ENCODE measurements around the gene METAP1. TPM values are rescaled to one million over a fixed set of nuclear protein-coding genes. Genes with fewer than 3 reads are reported as not detected.

Gene METAP1
- total RNA-seq, 1 experiment from 2014 or later = 112 TPM

DNA sequence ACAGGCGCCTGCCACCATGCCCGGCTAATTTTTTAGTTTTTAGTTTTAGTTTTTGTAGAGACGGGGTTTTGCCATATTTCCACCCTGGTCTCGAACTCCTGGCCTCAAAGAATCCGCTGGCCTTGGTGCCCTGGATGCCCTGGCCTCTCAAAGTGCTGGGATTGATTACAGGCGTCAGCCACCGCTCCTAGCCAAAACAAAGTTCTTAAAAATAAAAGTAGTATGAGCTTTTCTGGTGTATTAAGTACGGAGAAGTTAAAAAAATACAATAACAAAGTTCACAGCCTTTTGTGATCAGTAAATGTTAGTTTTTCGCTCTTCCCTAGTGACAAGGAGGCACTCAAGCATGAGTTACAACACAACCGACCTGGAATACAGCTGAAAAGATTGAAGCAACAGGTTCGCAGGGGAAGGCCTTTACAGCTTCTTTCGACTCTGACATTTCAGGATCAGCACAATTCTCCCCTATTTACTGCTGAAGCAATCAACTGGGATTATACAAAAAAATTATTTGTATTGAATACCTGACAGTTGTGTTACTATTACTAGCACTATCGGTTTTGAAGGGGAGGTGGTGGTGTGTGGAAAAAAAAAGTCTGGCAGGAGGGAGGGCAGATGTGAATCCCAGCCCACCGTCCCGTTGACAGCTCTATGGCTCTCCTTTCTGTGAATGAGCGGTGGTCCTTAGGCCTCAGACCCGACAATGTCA lies 893 bp upstream of the METAP1 start:
- Histone ChIP-seq H3K4me1 (ENCODE audit: control insufficient read depth in 1 of 2, insufficient read depth in 2 of 2, low read length in 2 of 2) (peaks cover 12 to 26% of the 10 kb centered on the region in 2 experiments), H3K4me3 (replicated peaks in 1 of 2; ENCODE audit: low read depth in 1 of 2, low read length in 2 of 2) (peak overlapping the region; percentile 43 to 59), H3K79me2 (ENCODE audit: insufficient read depth, low read length) (peaks cover 38% of the 10 kb centered on the region), H3K4me2 (ENCODE audit: low read length) (peak overlapping the region; percentile 78), H2AFZ (ENCODE audit: low read depth, low read length, poor library complexity, severe bottlenecking) (peak overlapping the region; percentile 57), H3K9me3 (ENCODE audit: control insufficient read depth in 1 of 2, insufficient read depth in 1 of 2, low read depth in 1 of 2, low read length in 2 of 2) (no peaks in the 10 kb centered on the region), H3K36me3 (ENCODE audit: control insufficient read depth in 1 of 2, insufficient read depth in 2 of 2, low read length in 2 of 2) (no peaks in the 10 kb centered on the region), H3K9me2 (ENCODE audit: insufficient read depth) (no peaks in the 10 kb centered on the region), H3K27ac (ENCODE audit: low read depth, low read length) (peak overlapping the region; percentile 45), H3K9ac (ENCODE audit: low read length) (peak overlapping the region; percentile 57), H4K20me1 (ENCODE audit: insufficient read depth) (peaks cover 4% of the 10 kb centered on the region; the same call in 1 of the 2 replicates), H3K27me3 (ENCODE audit: insufficient read depth, low read length) (no peaks in the 10 kb centered on the region)
- TF ChIP-seq, protein P1, sequence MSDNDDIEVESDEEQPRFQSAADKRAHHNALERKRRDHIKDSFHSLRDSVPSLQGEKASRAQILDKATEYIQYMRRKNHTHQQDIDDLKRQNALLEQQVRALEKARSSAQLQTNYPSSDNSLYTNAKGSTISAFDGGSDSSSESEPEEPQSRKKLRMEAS (IDR thresholded peaks at IDR 0.05) = no peak
- no peak for TF ChIP-seq FOSL1 (IDR thresholded peaks at IDR 0.05; ENCODE audit: low read depth)
- TF ChIP-seq CBX3 (IDR thresholded peaks at IDR 0.05; ENCODE audit: low read depth) = no peak
- TF ChIP-seq RAD21 (IDR thresholded peaks at IDR 0.05; ENCODE audit: low read depth) = no peak
- no peak for TF ChIP-seq SRF (IDR thresholded peaks at IDR 0.05; ENCODE audit: low read depth)
- no peak for TF ChIP-seq SIN3A (IDR thresholded peaks at IDR 0.05; ENCODE audit: low read depth)
- TF ChIP-seq, protein P2, sequence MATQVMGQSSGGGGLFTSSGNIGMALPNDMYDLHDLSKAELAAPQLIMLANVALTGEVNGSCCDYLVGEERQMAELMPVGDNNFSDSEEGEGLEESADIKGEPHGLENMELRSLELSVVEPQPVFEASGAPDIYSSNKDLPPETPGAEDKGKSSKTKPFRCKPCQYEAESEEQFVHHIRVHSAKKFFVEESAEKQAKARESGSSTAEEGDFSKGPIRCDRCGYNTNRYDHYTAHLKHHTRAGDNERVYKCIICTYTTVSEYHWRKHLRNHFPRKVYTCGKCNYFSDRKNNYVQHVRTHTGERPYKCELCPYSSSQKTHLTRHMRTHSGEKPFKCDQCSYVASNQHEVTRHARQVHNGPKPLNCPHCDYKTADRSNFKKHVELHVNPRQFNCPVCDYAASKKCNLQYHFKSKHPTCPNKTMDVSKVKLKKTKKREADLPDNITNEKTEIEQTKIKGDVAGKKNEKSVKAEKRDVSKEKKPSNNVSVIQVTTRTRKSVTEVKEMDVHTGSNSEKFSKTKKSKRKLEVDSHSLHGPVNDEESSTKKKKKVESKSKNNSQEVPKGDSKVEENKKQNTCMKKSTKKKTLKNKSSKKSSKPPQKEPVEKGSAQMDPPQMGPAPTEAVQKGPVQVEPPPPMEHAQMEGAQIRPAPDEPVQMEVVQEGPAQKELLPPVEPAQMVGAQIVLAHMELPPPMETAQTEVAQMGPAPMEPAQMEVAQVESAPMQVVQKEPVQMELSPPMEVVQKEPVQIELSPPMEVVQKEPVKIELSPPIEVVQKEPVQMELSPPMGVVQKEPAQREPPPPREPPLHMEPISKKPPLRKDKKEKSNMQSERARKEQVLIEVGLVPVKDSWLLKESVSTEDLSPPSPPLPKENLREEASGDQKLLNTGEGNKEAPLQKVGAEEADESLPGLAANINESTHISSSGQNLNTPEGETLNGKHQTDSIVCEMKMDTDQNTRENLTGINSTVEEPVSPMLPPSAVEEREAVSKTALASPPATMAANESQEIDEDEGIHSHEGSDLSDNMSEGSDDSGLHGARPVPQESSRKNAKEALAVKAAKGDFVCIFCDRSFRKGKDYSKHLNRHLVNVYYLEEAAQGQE (IDR thresholded peaks at IDR 0.05; ENCODE audit: low read depth) = no peak
- TF ChIP-seq SP1 (IDR thresholded peaks at IDR 0.05; ENCODE audit: low read depth) = no peak
- TF ChIP-seq, protein P3, sequence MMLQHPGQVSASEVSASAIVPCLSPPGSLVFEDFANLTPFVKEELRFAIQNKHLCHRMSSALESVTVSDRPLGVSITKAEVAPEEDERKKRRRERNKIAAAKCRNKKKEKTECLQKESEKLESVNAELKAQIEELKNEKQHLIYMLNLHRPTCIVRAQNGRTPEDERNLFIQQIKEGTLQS (IDR thresholded peaks at IDR 0.05) = no peak
- TF ChIP-seq EGR1 (IDR thresholded peaks at IDR 0.05; ENCODE audit: low read depth) = no peak
- TF ChIP-seq, protein P4, sequence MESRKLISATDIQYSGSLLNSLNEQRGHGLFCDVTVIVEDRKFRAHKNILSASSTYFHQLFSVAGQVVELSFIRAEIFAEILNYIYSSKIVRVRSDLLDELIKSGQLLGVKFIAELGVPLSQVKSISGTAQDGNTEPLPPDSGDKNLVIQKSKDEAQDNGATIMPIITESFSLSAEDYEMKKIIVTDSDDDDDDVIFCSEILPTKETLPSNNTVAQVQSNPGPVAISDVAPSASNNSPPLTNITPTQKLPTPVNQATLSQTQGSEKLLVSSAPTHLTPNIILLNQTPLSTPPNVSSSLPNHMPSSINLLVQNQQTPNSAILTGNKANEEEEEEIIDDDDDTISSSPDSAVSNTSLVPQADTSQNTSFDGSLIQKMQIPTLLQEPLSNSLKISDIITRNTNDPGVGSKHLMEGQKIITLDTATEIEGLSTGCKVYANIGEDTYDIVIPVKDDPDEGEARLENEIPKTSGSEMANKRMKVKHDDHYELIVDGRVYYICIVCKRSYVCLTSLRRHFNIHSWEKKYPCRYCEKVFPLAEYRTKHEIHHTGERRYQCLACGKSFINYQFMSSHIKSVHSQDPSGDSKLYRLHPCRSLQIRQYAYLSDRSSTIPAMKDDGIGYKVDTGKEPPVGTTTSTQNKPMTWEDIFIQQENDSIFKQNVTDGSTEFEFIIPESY (IDR thresholded peaks at IDR 0.05; ENCODE audit: extremely low read depth, insufficient replicate concordance, low read length) = no peak
- no peak for TF ChIP-seq YY1 (IDR thresholded peaks at IDR 0.05; ENCODE audit: extremely low read depth, insufficient replicate concordance, low read depth, low read length)
- TF ChIP-seq POLR2AphosphoS5 (IDR thresholded peaks at IDR 0.05; ENCODE audit: low read depth, low read length) = no peak
- TF ChIP-seq TCF7L2 (IDR thresholded peaks at IDR 0.05; ENCODE audit: borderline replicate concordance, extremely low read depth, insufficient read depth, insufficient read length) = no peak
- intact Hi-C loops (cut with micrococcal nuclease) = loop anchor here (1.0 to 5.0 kb wide), 2 partner anchors 63 to 65 kb away; partner anchors contain the start of gene EIF4E
- ATAC-seq (no peak), DNase-seq (ENCODE audit: low read depth, low spot score) (no peak)
- ChIA-PET CTCF (interaction anchor here (0.7 to 2.4 kb wide), 14 partner anchors 8 to 470 kb away, joined by 3 to 25 read pairs (median 4); partner anchors contain the start of gene EIF4E), RAD21 (ENCODE audit: low non-redundant PET in 1 of 2, low total read pairs in 2 of 2, uncharacterized antibody in 2 of 2, unreplicated experiment in 2 of 2) (interaction anchor here (0.5 to 1.1 kb wide), 4 partner anchors 54 to 66 kb away, joined by 3 to 7 read pairs (median 4); no protein-coding TSS in a partner anchor), POLR2A (interaction anchor here (0.6 to 2.0 kb wide), 7 partner anchors 8 to 569 kb away, joined by 3 to 13 read pairs (median 5); partner anchors contain the start of genes EIF4E and TRMT10A)
- BruUV-seq (replicated peaks) = TSS peak; percentile 82
